Ectodermal cell (in vitro differentiated cells): Measurements from ENCODE around the gene LENG8.

Experiments
- H3K27ac ChIP-seq: 2 replicates; pipeline ENCODE4 v1.7.0; 2013; ENCODE audit warnings: mild to moderate bottlenecking, low read depth, low read length; ENCODE audit not compliant: insufficient read depth, poor library complexity, severe bottlenecking
- H3K27me3 ChIP-seq: 2 replicates; pipeline ENCODE4 v1.7.0; 2013; ENCODE audit warnings: mild to moderate bottlenecking, low read length; ENCODE audit not compliant: insufficient read depth, control insufficient read depth, poor library complexity, severe bottlenecking
- H3K36me3 ChIP-seq: one replicate; pipeline ENCODE4 v1.7.0; 2013; ENCODE audit warnings: low read length; ENCODE audit not compliant: control insufficient read depth, insufficient read depth
- H3K4me1 ChIP-seq: one replicate; pipeline ENCODE4 v1.7.0; 2013; ENCODE audit warnings: low read length; ENCODE audit not compliant: control insufficient read depth, insufficient read depth
- H3K4me3 ChIP-seq: 2 replicates; pipeline ENCODE4 v1.7.0; 2013; ENCODE audit warnings: low read depth, low read length, control low read depth; ENCODE audit not compliant: insufficient read depth
- H3K9me3 ChIP-seq: 2 replicates; pipeline ENCODE4 v1.7.0; 2013; ENCODE audit warnings: mild to moderate bottlenecking, low read length, moderate library complexity; ENCODE audit not compliant: control insufficient read depth
- WGBS, 2 experiments: methylation state at CpG; one replicate each; pipeline ENCODE4 v1.1.7; 2013; ENCODE audit warnings: missing lambda C conversion rate in 2 of 2; 5-methylcytosine and 5-hydroxymethylcytosine counted together

The LENG8 gene

DNA sequence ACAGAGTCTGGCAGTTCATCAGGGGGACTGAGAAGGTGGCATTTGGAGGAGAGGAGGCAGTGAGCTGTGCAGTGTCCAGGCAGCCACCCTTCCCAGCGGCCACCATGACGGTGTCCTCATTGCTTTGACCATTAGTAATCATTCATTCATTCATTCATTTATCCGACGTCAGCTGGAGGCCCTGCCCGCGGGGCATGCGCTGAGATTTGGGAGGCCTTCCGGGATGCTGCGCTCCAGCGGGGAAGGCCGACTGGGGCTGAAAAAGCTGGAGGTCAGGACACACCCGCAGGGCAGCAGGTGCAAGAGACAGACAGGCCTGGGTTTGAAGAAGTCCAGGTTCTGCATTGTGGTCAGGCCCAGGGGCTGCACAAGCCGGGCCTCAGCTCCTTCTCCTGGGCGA is 24.8 kb upstream of the LENG8 start:
- Histone ChIP-seq H3K4me1 (peaks cover 26% of the 10 kb centered on the region), H3K36me3 (peaks cover 35% of the 10 kb centered on the region), H3K27me3 (no peaks in the 10 kb centered on the region), H3K27ac (no peak overlapping the region), H3K9me3 (no peaks in the 10 kb centered on the region), H3K4me3 (no peak overlapping the region)
- WGBS, 2 experiments = 96 to 97% methylated on average over 14 of the region's 14 CpGs

GRCh38 chr19:54424660-54425381 is 24.2 kb upstream of the LENG8 start:
- Histone ChIP-seq H3K27ac (no peak overlapping the region), H3K4me1 (peaks cover 29% of the 10 kb centered on the region), H3K9me3 (no peaks in the 10 kb centered on the region), H3K27me3 (no peaks in the 10 kb centered on the region), H3K4me3 (no peak overlapping the region), H3K36me3 (peaks cover 35% of the 10 kb centered on the region)
- 95 to 96% methylated on average over 36 of the region's 36 CpGs for WGBS, 2 experiments

GRCh38 chr19:54425382-54425723 is 23.6 kb upstream of the LENG8 start:
- no peaks in the 10 kb centered on the region for H3K9me3 ChIP-seq
- no peak overlapping the region for H3K27ac ChIP-seq
- H3K4me3 ChIP-seq = no peak overlapping the region
- H3K4me1 ChIP-seq = peaks cover 27% of the 10 kb centered on the region
- H3K36me3 ChIP-seq = peaks cover 35% of the 10 kb centered on the region
- no peaks in the 10 kb centered on the region for H3K27me3 ChIP-seq
- WGBS, 2 experiments = 96 to 99% methylated on average over 5 of the region's 5 CpGs

GRCh38 chr19:54426291-54426931 is 22.6 kb upstream of the LENG8 start:
- Histone ChIP-seq H3K4me3 (no peak overlapping the region), H3K27me3 (no peaks in the 10 kb centered on the region), H3K27ac (no peak overlapping the region), H3K9me3 (no peaks in the 10 kb centered on the region), H3K4me1 (peaks cover 21% of the 10 kb centered on the region), H3K36me3 (peaks cover 35% of the 10 kb centered on the region)
- 80 to 81% methylated on average over 17 of the region's 17 CpGs for WGBS, 2 experiments

GRCh38 chr19:54427586-54427985 is 21.4 kb upstream of the LENG8 start:
- H3K27ac ChIP-seq = no peak overlapping the region
- no peak overlapping the region for H3K4me3 ChIP-seq
- H3K27me3 ChIP-seq = no peaks in the 10 kb centered on the region
- 95 to 96% methylated on average over 11 of the region's 11 CpGs for WGBS, 2 experiments
- peaks cover 32% of the 10 kb centered on the region for H3K36me3 ChIP-seq
- H3K9me3 ChIP-seq = no peaks in the 10 kb centered on the region
- H3K4me1 ChIP-seq = peaks cover 11% of the 10 kb centered on the region

DNA sequence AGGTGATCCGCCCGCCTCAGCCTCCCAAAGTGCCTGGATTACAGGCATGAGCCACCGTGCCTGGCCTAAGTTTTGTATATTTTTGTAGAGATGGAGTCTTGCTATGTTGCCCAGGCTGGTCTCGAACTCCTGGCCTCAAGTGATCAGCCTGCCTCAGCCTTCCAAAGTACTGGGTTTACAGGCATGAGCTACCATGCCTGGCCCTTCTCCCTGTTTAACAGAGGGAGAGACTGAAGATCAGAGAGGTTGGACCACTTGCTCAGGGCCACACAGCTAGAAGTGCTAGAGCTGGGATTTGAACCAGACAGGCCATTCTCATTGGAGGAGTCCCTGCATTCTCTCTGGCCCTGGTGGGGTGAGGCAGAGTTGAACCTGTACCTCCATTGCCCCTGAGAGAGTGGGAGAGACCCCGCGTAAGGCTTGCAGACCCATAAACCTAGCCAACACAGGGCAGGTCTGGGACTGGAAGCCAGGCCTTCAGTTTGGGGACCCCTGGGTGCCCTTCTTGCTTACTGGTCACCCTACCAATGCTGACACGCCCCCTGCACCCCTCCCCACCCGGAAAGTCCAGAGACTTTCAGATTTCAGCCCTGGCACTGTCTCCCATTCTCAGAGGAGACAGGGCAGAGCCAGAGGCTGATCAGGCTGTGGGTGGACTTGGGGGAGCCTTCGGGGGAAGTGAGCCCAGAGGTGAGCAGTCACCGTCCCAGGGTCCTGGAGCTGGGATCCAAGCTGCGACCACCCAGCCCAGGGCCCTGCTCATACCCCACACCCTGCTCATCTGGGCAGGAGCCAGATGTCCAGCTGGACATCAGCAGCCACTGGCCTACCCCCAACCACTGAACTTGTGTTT is 20.4 kb upstream of the LENG8 start:
- WGBS, 2 experiments = 95 to 96% methylated on average over 11 of the region's 11 CpGs
- no peak overlapping the region for H3K27ac ChIP-seq
- H3K4me1 ChIP-seq = peaks cover 11% of the 10 kb centered on the region
- no peaks in the 10 kb centered on the region for H3K27me3 ChIP-seq
- H3K4me3 ChIP-seq = no peak overlapping the region
- H3K9me3 ChIP-seq = no peaks in the 10 kb centered on the region
- H3K36me3 ChIP-seq = peaks cover 25% of the 10 kb centered on the region

DNA sequence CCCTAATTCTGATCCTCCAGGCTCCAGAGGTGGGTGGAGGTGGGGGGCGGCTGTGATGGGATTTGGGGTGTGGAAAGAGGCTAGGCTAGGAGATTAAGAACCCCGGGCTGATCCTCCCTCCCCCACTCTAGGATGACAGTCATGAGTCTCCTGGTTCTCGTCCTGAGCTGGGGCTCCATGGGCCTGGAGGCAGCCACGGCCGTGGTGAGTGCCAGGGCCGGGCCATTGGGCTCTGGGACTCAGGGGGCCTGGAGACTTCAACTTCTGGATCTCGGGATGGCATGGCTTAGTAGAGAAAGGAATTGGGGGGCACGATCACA is 19.9 kb upstream of the LENG8 start:
- no peak overlapping the region for H3K4me3 ChIP-seq
- H3K9me3 ChIP-seq = no peaks in the 10 kb centered on the region
- H3K27me3 ChIP-seq = no peaks in the 10 kb centered on the region
- H3K27ac ChIP-seq = no peak overlapping the region
- peaks cover 19% of the 10 kb centered on the region for H3K36me3 ChIP-seq
- 89 to 93% methylated on average over 8 of the region's 8 CpGs for WGBS, 2 experiments
- peaks cover 14% of the 10 kb centered on the region for H3K4me1 ChIP-seq

DNA sequence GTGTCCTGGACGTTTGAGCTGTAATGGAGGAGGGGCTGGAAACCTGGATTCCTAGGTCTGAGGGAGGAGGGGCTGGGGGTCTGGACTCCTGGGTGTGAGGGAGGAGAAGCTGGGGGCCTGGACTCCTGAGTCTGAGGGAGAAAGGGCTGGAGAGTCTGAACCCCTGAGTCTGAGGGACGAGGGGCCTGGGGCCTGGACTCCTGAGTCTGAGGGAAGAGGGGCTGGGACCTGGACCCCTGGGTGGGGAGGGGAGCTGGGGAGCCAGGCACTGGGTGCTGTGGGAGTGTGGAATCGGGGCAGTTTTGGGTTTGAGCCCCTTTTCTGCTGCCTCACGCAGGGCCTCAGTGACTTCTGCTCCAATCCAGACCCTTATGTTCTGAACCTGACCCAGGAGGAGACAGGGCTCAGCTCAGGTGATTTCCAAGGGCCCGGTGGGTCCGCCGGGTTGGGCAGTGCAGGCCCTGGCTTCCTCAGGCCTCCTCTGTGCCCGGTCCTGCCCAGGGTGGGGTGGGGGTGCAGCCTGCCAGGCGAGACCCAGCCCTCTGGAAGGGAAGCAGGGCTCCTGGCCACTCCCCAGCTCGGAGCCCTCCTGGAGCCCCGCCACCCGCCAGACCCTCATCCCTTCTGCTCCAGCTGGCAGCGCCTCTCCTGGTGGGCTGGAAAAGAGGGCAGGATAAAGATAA is 19.3 kb upstream of the LENG8 start:
- peaks cover 14% of the 10 kb centered on the region for H3K36me3 ChIP-seq
- peaks cover 14% of the 10 kb centered on the region for H3K4me1 ChIP-seq
- 82 to 83% methylated on average over 13 of the region's 13 CpGs for WGBS, 2 experiments
- no peak overlapping the region for H3K27ac ChIP-seq
- no peak overlapping the region for H3K4me3 ChIP-seq
- H3K9me3 ChIP-seq = no peaks in the 10 kb centered on the region
- no peaks in the 10 kb centered on the region for H3K27me3 ChIP-seq

GRCh38 chr19:54430306-54431254 is 18.4 kb upstream of the LENG8 start:
- H3K36me3 ChIP-seq = peaks cover 9% of the 10 kb centered on the region
- no peak overlapping the region for H3K4me3 ChIP-seq
- H3K27me3 ChIP-seq = no peaks in the 10 kb centered on the region
- H3K27ac ChIP-seq = no peak overlapping the region
- H3K9me3 ChIP-seq = no peaks in the 10 kb centered on the region
- peaks cover 23% of the 10 kb centered on the region for H3K4me1 ChIP-seq
- WGBS, 2 experiments = 18 to 20% methylated on average over 42 to 43 of the region's 43 CpGs
